DMS153 (cell line): Measurements from ENCODE around the gene ZNF385C.
"Not testable (repeated sequence)": the region's sequence is repeated elsewhere in the genome, so short reads cannot be mapped to it uniquely, and the experiment has no call there.

Experiments used
- DNase-seq: peaks from one replicate; lab custom pipeline; 2025; lab: John Stamatoyannopoulos, UW

Gene ZNF385C, protein sequence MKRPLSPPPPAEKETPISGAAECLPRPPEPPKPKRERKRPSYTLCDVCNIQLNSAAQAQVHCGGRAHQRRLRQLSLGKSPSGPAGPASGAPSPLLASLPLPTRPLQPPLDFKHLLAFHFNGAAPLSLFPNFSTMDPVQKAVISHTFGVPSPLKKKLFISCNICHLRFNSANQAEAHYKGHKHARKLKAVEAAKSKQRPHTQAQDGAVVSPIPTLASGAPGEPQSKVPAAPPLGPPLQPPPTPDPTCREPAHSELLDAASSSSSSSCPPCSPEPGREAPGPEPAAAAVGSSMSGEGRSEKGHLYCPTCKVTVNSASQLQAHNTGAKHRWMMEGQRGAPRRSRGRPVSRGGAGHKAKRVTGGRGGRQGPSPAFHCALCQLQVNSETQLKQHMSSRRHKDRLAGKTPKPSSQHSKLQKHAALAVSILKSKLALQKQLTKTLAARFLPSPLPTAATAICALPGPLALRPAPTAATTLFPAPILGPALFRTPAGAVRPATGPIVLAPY

GRCh38 chr17:42097691-42098631, at the start of gene ZNF385C:
Gene ZNF385C, minus strand, starts transcription at chr17:42098473. Its CDS starts 35,417 bp downstream, at chr17:42063056.
- no peak for DNase-seq

- DNase-seq = no peak
Observed at GRCh38 chr17:42146911-42147607, 48.8 kb upstream of the ZNF385C start.

DNA sequence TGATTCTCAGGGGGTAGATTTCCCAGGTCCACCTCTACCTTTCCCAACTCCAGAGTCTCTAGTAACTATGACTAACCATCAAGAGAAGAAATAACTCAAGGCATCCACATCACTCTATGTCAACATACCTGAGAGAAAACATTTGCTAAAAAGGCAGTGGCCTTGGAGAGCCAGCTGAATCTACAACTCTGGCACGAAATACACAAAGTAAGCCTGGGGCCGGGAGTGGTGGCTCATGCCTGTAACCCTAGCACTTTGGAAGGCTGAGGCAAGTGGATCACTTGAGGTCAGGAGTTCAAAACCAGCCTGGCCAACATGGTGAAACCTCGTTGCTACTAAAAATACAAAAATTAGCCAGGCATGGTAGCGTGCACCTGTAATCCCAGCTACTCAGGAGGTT, 44.9 kb upstream of the ZNF385C start:
- DNase-seq = not testable (repeated sequence)

GRCh38 chr17:42142371-42142896, 44.2 kb upstream of the ZNF385C start:
- DNase-seq = no peak

GRCh38 chr17:42141382-42141781, 43.1 kb upstream of the ZNF385C start:
- no peak for DNase-seq

DNA sequence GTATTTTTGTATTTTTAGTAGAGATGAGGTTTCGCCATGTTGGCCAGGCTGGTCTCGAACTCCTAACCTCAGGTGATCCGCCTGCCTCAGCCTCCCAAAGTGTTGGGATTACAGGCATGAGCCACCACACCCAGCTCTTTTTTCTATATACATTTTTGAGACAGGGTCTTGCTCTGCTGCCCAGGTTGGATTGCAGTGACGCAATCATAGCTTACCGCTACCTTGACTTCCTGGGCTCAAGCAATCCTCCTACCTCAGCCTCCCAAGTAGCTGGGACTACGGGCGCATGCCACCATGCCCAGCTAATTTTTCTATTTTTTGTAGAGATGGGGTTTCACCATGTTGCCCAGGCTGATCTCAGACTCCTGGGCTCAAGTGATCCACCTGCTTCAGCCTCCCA, 42.4 kb upstream of the ZNF385C start:
- DNase-seq = not testable (repeated sequence)

DNA sequence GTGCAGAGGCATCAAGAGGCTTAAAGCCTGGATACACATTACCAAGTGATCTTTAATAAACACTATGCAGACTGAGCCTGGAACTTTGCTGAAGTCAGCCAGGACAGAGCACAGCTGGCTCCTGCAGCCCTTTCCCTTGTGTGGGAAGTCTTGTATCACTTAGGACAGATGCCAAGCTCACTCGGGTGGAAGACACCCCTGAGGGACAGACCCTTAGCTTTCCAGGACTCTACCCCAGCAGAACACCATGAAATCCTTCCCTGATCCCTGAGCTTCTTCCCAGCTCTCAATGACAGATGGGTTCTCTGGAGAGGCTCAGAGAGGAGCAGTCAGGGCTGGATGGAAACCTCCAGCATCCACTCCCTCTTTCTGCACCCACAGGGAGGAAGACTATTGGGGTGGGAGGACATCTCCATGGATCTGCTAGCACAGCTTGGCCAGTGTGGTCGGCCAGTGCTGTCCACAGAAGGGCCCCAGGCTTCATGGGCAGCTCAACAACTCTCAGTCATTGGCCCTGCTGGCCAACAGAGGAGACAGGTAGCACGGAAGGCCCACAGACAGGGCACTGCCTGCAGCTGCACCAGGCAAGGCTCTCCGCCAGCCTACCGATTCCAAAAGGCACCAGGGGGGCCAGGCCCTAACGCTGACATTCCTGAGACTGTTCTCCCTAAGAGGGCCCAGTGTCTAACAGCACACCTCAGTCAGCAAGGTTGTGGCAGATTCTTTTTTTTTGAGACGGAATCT, 40.6 kb upstream of the ZNF385C start:
- DNase-seq = no peak

GRCh38 chr17:42136654-42137051, 38.4 kb upstream of the ZNF385C start:
- DNase-seq = no peak

DNA sequence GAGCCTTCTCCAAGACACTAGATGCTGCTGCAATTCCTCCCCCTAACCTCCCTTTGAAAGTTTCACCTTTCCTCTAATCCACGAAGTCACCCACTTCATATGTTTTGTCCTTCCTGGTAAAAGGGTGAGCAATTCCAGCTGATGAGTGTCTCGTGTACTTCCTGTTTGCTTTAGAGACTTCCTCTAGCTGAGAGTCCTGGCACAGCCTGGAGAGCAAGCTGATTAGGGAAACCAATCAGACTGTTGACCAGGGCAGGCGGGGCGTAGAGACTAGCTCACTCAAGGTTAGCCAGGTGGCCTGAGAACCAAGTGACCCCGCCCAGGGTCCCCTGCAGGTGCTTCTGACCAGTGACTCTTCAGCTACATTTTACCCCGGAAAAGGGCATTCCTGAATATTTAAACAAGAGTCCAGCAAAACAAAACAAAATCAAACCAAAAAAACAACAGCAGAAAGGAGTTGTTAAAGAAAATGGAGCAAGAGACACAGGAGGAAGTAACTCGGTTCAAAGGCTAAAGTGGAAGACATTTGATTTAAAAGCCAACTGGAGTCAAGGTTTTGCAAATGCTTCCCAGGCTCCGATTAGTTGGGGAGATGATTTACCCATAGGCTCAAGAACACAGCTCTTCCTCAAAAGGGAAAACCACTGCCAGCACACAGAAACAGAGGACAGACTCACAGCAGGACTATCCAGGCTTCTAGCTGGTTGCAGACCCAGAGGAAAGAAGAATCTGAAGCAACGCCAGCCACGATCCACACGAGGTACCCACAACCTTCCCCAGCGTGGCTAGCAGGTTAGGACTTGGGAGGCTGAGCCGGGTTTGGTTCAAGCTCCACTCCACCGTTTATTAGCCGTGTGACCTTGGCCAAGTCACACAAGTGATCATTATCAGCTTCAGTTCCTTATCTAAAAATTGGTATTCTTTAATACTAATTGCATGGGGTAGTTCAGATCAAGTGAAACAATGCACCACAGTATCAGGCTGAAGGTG, 37.7 kb upstream of the ZNF385C start:
- DNase-seq = peak; percentile 93

- DNase-seq = no peak
Observed at GRCh38 chr17:42135151-42135550, 36.9 kb upstream of the ZNF385C start.

DNA sequence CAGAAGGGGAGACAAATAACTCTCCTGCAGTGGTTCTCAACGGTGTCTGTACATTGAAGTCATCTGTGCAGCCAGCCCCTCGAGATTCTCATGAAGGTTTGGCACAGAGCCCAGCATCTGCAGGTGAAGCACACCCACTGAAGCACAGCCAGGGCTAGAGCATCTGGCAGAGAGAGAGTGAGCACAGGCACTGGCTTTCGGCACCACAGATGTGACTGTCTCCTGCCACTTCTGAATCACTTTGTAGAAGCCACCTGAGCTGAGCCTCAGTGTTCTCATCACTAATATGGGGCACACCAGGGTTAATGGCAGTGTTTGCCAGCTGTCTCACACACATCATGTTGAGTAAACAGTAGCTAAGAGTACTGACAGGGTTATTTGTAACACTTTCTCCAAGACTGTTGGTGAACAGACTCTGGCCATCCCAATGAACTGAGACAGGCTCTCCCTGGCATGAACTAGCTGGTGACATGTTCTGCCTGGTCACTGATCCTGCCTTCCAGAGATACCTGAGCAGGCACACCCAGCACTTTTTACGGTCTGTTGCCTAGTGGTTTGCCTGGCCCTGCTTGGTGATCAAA, 35.3 kb upstream of the ZNF385C start:
- DNase-seq = peak; percentile 81

DNA sequence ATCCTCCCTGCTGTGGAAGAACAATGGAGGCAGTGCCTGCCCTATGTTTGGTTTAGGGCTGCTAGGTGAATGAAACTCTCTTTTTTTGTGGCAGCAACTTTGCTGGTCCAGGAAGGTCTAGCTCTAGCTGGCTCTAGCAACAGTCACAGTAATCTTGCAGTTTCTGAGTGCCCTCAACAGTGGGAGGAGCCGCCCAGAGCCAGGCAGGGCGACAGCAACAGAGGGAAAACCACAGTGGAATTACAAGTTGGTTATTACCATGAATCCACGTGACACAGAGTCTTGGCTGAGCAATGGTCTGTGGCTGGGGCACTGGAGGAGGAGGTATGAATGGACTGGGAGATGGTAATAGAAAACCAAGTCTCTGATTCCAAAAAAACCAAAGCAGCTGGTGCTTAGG, 34.7 kb upstream of the ZNF385C start:
- no peak for DNase-seq

- no peak for DNase-seq
Observed at GRCh38 chr17:42131981-42132432, 33.7 kb upstream of the ZNF385C start.

DNA sequence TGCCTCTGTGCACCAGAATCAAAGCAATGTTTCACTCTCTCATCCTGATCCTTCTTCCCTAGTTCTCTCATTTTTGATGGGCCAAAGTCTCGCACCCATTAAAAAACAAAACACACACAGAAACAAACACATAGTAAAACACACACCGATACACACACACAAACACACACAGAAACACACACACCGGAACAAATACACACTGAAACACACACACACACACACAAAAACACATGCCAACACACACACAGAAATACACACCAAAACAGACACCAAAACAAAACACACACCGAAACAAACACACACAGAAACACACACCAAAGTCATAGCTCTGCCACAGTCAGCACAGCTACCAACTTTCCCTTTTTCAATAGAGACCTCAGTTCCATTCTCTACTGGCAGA, 33.0 kb upstream of the ZNF385C start:
- no peak for DNase-seq

DNA sequence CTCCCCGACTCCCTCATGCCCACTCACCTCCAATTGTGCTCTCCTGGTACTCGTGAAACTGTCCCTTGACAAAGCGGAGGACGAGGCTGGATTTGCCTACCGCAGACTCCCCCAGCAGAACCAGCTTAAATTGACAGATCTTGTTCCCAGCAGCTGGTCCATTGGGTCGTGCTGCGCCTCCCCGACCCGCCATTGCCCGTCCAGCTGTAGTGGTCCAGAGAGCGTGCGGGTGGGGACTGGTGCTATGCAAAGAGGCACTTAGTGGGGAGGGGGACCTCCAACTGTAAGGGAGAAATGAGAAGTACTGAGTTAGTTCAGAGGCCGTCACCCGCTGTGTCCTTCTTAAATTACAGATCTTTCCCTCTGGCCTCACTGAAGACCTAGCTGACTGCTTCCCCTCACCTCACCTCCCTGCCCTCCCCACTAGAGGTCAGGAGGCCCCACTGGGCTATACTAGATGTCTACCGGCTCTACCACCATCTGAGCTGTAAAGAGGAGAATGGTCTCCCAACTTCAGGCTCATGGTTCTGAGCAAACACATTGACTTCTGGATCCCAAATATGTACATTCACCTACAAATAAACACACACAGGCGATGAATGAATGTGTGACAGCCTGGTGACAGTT, 32.1 kb upstream of the ZNF385C start:
- DNase-seq = no peak

- no peak for DNase-seq
Observed at GRCh38 chr17:42129109-42129837, 31.0 kb upstream of the ZNF385C start.

- DNase-seq = no peak
Observed at GRCh38 chr17:42127414-42127813, 29.1 kb upstream of the ZNF385C start.

GRCh38 chr17:42126836-42127235, 28.6 kb upstream of the ZNF385C start:
- no peak for DNase-seq
